DND-41 (cell line): ENCODE measurements around the gene RPS6KC1.
A peak's percentile ranks its signal among the peaks of the same experiment; 100 is the strongest.

Experiments used
- ATAC-seq: fragments of 200-7000 bp; cut with Tn5 transposase; 3 replicates; pipeline ENCODE4 v1.9.1; 2021; ENCODE audit warnings: low read depth; ENCODE audit not compliant: insufficient read depth
- DNase-seq: peaks from one replicate; pipeline ENCODE4 v3.0.0-alpha.2; 2020
- H2AFZ ChIP-seq: 2 replicates; pipeline ENCODE4 v1.6.0; 2012; ENCODE audit warnings: low read depth, low read length
- H3K27ac ChIP-seq: 2 replicates; pipeline ENCODE4 v1.5.1; 2012; ENCODE audit warnings: low read length, inconsistent platforms
- H3K27me3 ChIP-seq: fragments of 200-600 bp; sonication (generic); 2 replicates; pipeline ENCODE4 v1.6.0; 2012; ENCODE audit warnings: low read length, mild to moderate bottlenecking, inconsistent platforms; ENCODE audit not compliant: insufficient read depth, poor library complexity
- H3K36me3 ChIP-seq: 2 replicates; pipeline ENCODE4 v1.5.1; 2012; ENCODE audit warnings: low read length, inconsistent platforms; ENCODE audit not compliant: insufficient read depth
- H3K4me1 ChIP-seq: 2 replicates; pipeline ENCODE4 v1.5.1; 2012; ENCODE audit warnings: mild to moderate bottlenecking, low read length; ENCODE audit not compliant: insufficient read depth
- H3K4me2 ChIP-seq: 2 replicates; pipeline ENCODE4 v1.6.0; 2012; ENCODE audit warnings: mild to moderate bottlenecking, moderate library complexity, low read length, inconsistent platforms; ENCODE audit not compliant: insufficient read depth
- H3K4me3 ChIP-seq, 2 experiments: fragments of 200-600 bp in 1 of 2; shearing (Covaris generic) in 1 of 2; 2 replicates each; pipeline ENCODE4 v1.5.1; 2012 to 2016; ENCODE audit warnings: inconsistent platforms in 2 of 2, low read length in 2 of 2, mild to moderate bottlenecking in 2 of 2, low read depth in 1 of 2, moderate library complexity in 1 of 2
- H3K79me2 ChIP-seq: 2 replicates; pipeline ENCODE4 v1.6.0; 2012; ENCODE audit warnings: low read length, inconsistent platforms; ENCODE audit not compliant: insufficient read depth
- H3K9ac ChIP-seq: 2 replicates; pipeline ENCODE4 v1.6.0; 2012; ENCODE audit warnings: low read depth, mild to moderate bottlenecking, inconsistent platforms, low read length, moderate library complexity
- H3K9me3 ChIP-seq: 2 replicates; pipeline ENCODE4 v1.5.1; 2012; ENCODE audit warnings: low read length, moderate library complexity, mild to moderate bottlenecking, inconsistent platforms; ENCODE audit not compliant: insufficient read depth, severe bottlenecking
- H4K20me1 ChIP-seq: 2 replicates; pipeline ENCODE4 v1.6.0; 2012; ENCODE audit warnings: low read length; ENCODE audit not compliant: insufficient read depth
- EZH2 ChIP-seq: IDR thresholded peaks from 3 replicates; pipeline ENCODE4 v1.6.1; 2012; ENCODE audit warnings: borderline replicate concordance, low read depth, mild to moderate bottlenecking, moderate library complexity, low read length, inconsistent platforms; ENCODE audit not compliant: severe bottlenecking
- TF ChIP-seq, protein P1 (sequence below): IDR thresholded peaks from 2 replicates; pipeline ENCODE4 v1.5.1; 2012; ENCODE audit warnings: borderline replicate concordance, low read length, moderate library complexity, mild to moderate bottlenecking; ENCODE audit not compliant: poor library complexity, severe bottlenecking; ENCODE audit errors: extremely low read depth

Gene RPS6KC1

DNA sequence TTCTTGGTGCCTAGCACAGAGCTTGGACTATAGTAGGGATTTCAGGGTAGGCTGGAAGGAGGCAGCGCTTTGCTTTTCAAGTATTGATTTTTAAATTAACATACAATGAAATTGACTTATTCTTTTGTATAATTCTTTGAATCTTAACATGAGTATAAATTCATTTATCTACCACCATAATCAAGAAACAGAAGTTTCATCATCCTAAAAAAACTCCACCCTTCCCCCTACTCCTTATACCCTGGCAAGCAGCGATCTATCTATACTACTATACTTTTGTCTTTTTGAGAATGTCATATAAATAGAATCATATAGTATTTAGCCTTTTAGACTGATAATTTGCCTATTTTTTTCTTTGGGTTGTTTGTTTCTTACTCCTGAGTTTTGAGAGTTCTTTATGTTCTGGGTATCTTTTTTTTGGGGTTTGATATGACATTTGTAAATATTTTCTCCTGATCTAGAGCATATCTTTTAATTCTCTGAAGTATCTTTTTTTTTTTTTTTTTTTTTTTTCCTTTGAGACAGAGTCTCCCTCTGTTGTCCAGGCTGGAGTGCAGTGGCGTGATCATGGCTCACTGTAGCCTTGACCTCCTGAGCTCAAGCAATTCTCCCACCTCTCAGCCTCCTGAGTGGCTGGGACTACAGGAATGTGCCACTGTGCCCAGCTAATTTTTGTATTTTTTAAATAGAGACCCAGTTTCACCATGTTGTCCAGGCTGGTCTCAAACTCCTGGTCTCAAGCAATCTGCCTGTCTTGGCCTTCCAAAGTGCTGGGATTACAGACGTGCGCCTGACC lies 6.4 kb downstream of the RPS6KC1 start:
- Histone ChIP-seq H3K27me3 (no peaks in the 10 kb centered on the region), H4K20me1 (peaks cover 2% of the 10 kb centered on the region; the same call in 1 of the 2 replicates), H3K79me2 (peaks cover 23% of the 10 kb centered on the region), H3K9ac (no peak overlapping the region), H3K36me3 (no peaks in the 10 kb centered on the region), H3K4me3 (no peak overlapping the region), H3K4me1 (peaks cover 12% of the 10 kb centered on the region), H3K4me2 (no peak overlapping the region), H3K9me3 (no peaks in the 10 kb centered on the region), H2AFZ (no peak overlapping the region), H3K27ac (no peak overlapping the region)
- TF ChIP-seq, protein P1, sequence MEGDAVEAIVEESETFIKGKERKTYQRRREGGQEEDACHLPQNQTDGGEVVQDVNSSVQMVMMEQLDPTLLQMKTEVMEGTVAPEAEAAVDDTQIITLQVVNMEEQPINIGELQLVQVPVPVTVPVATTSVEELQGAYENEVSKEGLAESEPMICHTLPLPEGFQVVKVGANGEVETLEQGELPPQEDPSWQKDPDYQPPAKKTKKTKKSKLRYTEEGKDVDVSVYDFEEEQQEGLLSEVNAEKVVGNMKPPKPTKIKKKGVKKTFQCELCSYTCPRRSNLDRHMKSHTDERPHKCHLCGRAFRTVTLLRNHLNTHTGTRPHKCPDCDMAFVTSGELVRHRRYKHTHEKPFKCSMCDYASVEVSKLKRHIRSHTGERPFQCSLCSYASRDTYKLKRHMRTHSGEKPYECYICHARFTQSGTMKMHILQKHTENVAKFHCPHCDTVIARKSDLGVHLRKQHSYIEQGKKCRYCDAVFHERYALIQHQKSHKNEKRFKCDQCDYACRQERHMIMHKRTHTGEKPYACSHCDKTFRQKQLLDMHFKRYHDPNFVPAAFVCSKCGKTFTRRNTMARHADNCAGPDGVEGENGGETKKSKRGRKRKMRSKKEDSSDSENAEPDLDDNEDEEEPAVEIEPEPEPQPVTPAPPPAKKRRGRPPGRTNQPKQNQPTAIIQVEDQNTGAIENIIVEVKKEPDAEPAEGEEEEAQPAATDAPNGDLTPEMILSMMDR: no peak
- TF ChIP-seq EZH2: no peak
- DNase-seq: no peak
- ATAC-seq: no peak

DNA sequence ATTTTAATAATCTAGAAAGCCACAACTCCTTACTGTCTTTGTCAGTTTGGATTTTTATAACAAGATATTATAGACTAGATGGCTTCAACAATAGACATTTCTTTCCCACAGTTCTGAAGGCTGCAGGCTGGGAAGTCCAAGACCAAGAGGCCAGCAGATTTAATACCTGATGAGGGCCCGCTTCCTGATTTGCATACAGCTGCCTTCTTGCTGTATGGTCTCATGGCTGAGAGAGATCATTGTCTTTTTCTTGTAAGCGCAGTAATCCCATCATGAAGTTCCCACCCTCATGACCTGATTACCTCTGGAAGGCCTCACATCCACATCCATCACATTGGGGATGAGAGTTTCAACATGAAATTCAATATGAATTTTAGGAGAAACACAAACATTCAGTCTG lies 9.8 kb downstream of the RPS6KC1 start:
- DNase-seq: no peak
- H3K79me2 ChIP-seq: peaks cover 17% of the 10 kb centered on the region

DNA sequence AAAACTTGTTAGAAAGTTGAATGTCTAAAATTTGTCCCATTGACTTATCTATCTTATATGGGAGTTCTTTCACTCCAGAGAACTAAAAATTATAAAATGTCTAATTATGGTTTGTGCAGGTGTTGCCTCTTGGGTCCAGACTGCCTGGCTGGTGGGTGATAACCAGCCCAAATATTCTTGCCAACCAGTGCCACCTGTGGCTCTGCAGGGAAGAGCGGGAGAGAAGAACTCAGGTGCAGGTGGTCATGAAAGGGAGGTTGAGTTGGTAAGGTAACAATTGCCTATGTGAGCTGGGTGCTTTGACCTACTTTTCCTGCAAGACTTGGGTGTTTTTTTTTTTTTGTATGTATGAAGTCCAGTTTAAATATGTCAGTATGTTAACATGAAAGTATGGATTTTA lies 10.2 kb downstream of the RPS6KC1 start:
- H3K79me2 ChIP-seq: peaks cover 13% of the 10 kb centered on the region
- no peaks in the 10 kb centered on the region for H3K4me1 ChIP-seq
- no peak overlapping the region for H3K4me2 ChIP-seq
- no peak overlapping the region for H3K27ac ChIP-seq
- no peaks in the 10 kb centered on the region for H3K36me3 ChIP-seq
- no peaks in the 10 kb centered on the region for H3K27me3 ChIP-seq
- TF ChIP-seq, protein P1: peak; percentile 24
- TF ChIP-seq EZH2: no peak
- H3K9me3 ChIP-seq: no peaks in the 10 kb centered on the region
- no peak overlapping the region for H3K9ac ChIP-seq
- H2AFZ ChIP-seq: no peak overlapping the region
- H3K4me3 ChIP-seq: no peak overlapping the region
- ATAC-seq (no peak), DNase-seq (no peak)
- H4K20me1 ChIP-seq: no peaks in the 10 kb centered on the region; the same call in 1 of the 2 replicates

More for the DNA sequence above, 9.8 kb downstream of the RPS6KC1 start:
- Histone ChIP-seq H3K27me3 (no peaks in the 10 kb centered on the region), H4K20me1 (peaks cover 1% of the 10 kb centered on the region; the same call in 1 of the 2 replicates), H2AFZ (no peak overlapping the region), H3K9me3 (no peaks in the 10 kb centered on the region), H3K36me3 (no peaks in the 10 kb centered on the region), H3K4me1 (no peaks in the 10 kb centered on the region), H3K4me3 (no peak overlapping the region), H3K27ac (no peak overlapping the region), H3K9ac (no peak overlapping the region), H3K4me2 (no peak overlapping the region)
- ATAC-seq: no peak
- TF ChIP-seq, protein P1: no peak
- no peak for TF ChIP-seq EZH2
